Brain microvascular endothelial cell (primary cell): ENCODE data around the gene SLC16A13.
A peak's percentile ranks its signal among the peaks of the same experiment; 100 is the strongest.
"Not testable (repeated sequence)": the region's sequence is repeated elsewhere in the genome, so short reads cannot be mapped to it uniquely, and the experiment has no call there.

ENCODE experiments used
- DNase-seq: peaks from one replicate; pipeline ENCODE4 v3.0.0-alpha.2; 2020
- H3K27ac ChIP-seq: fragments of 250-450 bp; sonication (Bioruptor Pico); 2 replicates; pipeline ENCODE4 v1.5.1; 2020; ENCODE audit warnings: mild to moderate bottlenecking, moderate library complexity
- H3K27me3 ChIP-seq: fragments of 250-450 bp; sonication (Bioruptor Pico); replicated peaks from 2 replicates; pipeline ENCODE4 v1.5.1; 2020; ENCODE audit warnings: mild to moderate bottlenecking
- H3K36me3 ChIP-seq: fragments of 250-450 bp; sonication (Bioruptor Pico); replicated peaks from 2 replicates; pipeline ENCODE4 v1.5.1; 2020; ENCODE audit warnings: mild to moderate bottlenecking
- H3K4me3 ChIP-seq: 2 replicates; pipeline ENCODE4 v1.5.1; 2011; ENCODE audit warnings: low read depth, mild to moderate bottlenecking, control low read depth, low read length, moderate library complexity
- CTCF ChIP-seq: IDR thresholded peaks from 2 replicates; pipeline ENCODE4 v1.5.1; 2011; ENCODE audit warnings: low read depth, mild to moderate bottlenecking, moderate library complexity, low read length, control low read depth, inconsistent platforms; ENCODE audit errors: missing control alignments
- in situ Hi-C: cut with HindIII; loops from 2 replicates; pipeline ENCODE4 v1.10.0; 2017; ENCODE audit warnings: low sequenced_read_pairs, low pct_ligation_motif_present

The SLC16A13 gene

GRCh38 chr17:7046127-7046724, 10.4 kb downstream of the SLC16A13 start:
- in situ Hi-C loops: no loop called here
- H3K36me3 ChIP-seq: no peaks in the 10 kb centered on the region
- peaks cover 29% of the 10 kb centered on the region for H3K27me3 ChIP-seq
- no peak for DNase-seq
- TF ChIP-seq CTCF: no peak
- H3K27ac ChIP-seq: no peak overlapping the region
- H3K4me3 ChIP-seq: no peak overlapping the region

- H3K4me3 ChIP-seq: peak overlapping the region; percentile 3
- DNase-seq, H3K36me3 ChIP-seq, H3K27ac ChIP-seq, in situ Hi-C loops: not testable (repeated sequence)
- peaks cover 29% of the 10 kb centered on the region for H3K27me3 ChIP-seq
These were observed 11.0 kb downstream of the SLC16A13 start for GRCh38 chr17:7046725-7047397.

GRCh38 chr17:7047566-7047965, 11.8 kb downstream of the SLC16A13 start:
- in situ Hi-C loops: no loop called here
- Histone ChIP-seq H3K4me3 (no peak overlapping the region), H3K36me3 (no peaks in the 10 kb centered on the region), H3K27me3 (peaks cover 23% of the 10 kb centered on the region), H3K27ac (no peak overlapping the region)
- no peak for TF ChIP-seq CTCF
- no peak for DNase-seq

GRCh38 chr17:7048968-7049367, 13.2 kb downstream of the SLC16A13 start:
- Histone ChIP-seq H3K4me3 (no peak overlapping the region), H3K27ac (no peak overlapping the region), H3K27me3 (peaks cover 9% of the 10 kb centered on the region), H3K36me3 (no peaks in the 10 kb centered on the region)
- in situ Hi-C loops: no loop called here
- no peak for TF ChIP-seq CTCF
- no peak for DNase-seq

GRCh38 chr17:7050583-7050982, 14.8 kb downstream of the SLC16A13 start:
- H3K36me3 ChIP-seq, H3K27ac ChIP-seq, DNase-seq, H3K27me3 ChIP-seq, H3K4me3 ChIP-seq: not testable (repeated sequence)
- in situ Hi-C loops: loop anchor here (25.0 kb wide), 1 partner anchor 137 kb away; the partner anchor contains the start of gene ASGR1

GRCh38 chr17:7056386-7056785, 20.6 kb downstream of the SLC16A13 start:
- Histone ChIP-seq H3K27me3 (no peaks in the 10 kb centered on the region), H3K4me3 (no peak overlapping the region), H3K27ac (no peak overlapping the region), H3K36me3 (no peaks in the 10 kb centered on the region)
- in situ Hi-C loops: loop anchor here (25.0 kb wide), 1 partner anchor 131 kb away; the partner anchor contains the start of gene ASGR1
- DNase-seq: no peak
- TF ChIP-seq CTCF: no peak
